ENCODE data around the gene STXBP4. TPM values are rescaled to one million over a fixed set of nuclear protein-coding genes. Genes with fewer than 3 reads are reported as not detected.

STXBP4 gene
- total RNA-seq, 1 experiment from 2014 or later, result 16.5 TPM

GRCh38 chr17:55114283-55114682, 145.7 kb downstream of the STXBP4 start:
- Histone ChIP-seq H2BK20ac (ENCODE audit: low read depth, low read length, poor library complexity, severe bottlenecking) (no peak overlapping the region), H2AFZ (ENCODE audit: low read length) (no peak overlapping the region), H2BK120ac (ENCODE audit: low read depth, low read length, poor library complexity, severe bottlenecking) (no peak overlapping the region), H3K9ac (ENCODE audit: extremely low read depth, insufficient read length, low read length) (no peak overlapping the region), H4K91ac (ENCODE audit: insufficient read length, low read depth, low read length) (no peak overlapping the region), H3K79me2 (ENCODE audit: insufficient read depth, low read length) (no peaks in the 10 kb centered on the region), H4K8ac (replicated peaks; ENCODE audit: insufficient read length, low read depth, low read length) (no peak overlapping the region), H4K20me1 (ENCODE audit: control insufficient read depth, insufficient read depth, insufficient read length) (no peaks in the 10 kb centered on the region), H2BK15ac (ENCODE audit: low read depth, low read length) (no peak overlapping the region), H4K5ac (ENCODE audit: insufficient read length, low read depth, low read length) (no peak overlapping the region), H3K18ac (ENCODE audit: insufficient read length, low read depth, low read length) (no peak overlapping the region), H3K4me1 (ENCODE audit: insufficient read depth, low read length) (no peaks in the 10 kb centered on the region), H3K23ac (ENCODE audit: insufficient read length, low read depth, low read length) (no peak overlapping the region), H3K14ac (ENCODE audit: insufficient read depth, low read length) (no peak overlapping the region), H3T11ph (ENCODE audit: low read length) (no peak overlapping the region), H2AK5ac (ENCODE audit: insufficient read length, low read length) (no peak overlapping the region), H3K27me3 (ENCODE audit: insufficient read depth, low read length) (no peaks in the 10 kb centered on the region), H3K27ac (ENCODE audit: insufficient read length, low read depth, low read length) (no peak overlapping the region), H2BK5ac (ENCODE audit: insufficient read length, low read length) (no peak overlapping the region), H3K79me1 (ENCODE audit: insufficient read depth, low read depth, low read length, poor library complexity, severe bottlenecking) (no peaks in the 10 kb centered on the region), H3K4ac (ENCODE audit: low read depth, low read length) (no peak overlapping the region), H3K56ac (ENCODE audit: insufficient read length, low read depth, low read length) (no peak overlapping the region), H3K4me2 (ENCODE audit: insufficient read depth, insufficient read length, low read length) (no peak overlapping the region), H3K23me2 (ENCODE audit: insufficient read length, low read depth, low read length, poor library complexity, severe bottlenecking) (no peaks in the 10 kb centered on the region), H2BK12ac (ENCODE audit: insufficient read length, low read depth, low read length) (no peak overlapping the region), H3K9me3 (ENCODE audit: control insufficient read depth, low read depth, low read length) (no peaks in the 10 kb centered on the region)
- TF ChIP-seq, protein P1, sequence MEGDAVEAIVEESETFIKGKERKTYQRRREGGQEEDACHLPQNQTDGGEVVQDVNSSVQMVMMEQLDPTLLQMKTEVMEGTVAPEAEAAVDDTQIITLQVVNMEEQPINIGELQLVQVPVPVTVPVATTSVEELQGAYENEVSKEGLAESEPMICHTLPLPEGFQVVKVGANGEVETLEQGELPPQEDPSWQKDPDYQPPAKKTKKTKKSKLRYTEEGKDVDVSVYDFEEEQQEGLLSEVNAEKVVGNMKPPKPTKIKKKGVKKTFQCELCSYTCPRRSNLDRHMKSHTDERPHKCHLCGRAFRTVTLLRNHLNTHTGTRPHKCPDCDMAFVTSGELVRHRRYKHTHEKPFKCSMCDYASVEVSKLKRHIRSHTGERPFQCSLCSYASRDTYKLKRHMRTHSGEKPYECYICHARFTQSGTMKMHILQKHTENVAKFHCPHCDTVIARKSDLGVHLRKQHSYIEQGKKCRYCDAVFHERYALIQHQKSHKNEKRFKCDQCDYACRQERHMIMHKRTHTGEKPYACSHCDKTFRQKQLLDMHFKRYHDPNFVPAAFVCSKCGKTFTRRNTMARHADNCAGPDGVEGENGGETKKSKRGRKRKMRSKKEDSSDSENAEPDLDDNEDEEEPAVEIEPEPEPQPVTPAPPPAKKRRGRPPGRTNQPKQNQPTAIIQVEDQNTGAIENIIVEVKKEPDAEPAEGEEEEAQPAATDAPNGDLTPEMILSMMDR (conservative IDR thresholded peaks at IDR 0.05), result no peak
- Mint-ChIP-seq H3K4me3 (no peak overlapping the region), H3K4me1 (no peaks in the 10 kb centered on the region; a peak in 1 of 4 replicates), H3K9me3 (no peaks in the 10 kb centered on the region), H3K27me3 (ENCODE audit: low read depth) (no peaks in the 10 kb centered on the region), H3K36me3 (ENCODE audit: insufficient read depth in 1 of 3, low read depth in 3 of 3) (no peaks in the 10 kb centered on the region), H3K27ac (no peak overlapping the region)
- no peak for DNase-seq

Measured in H9 (cell line).